ENCODE results near the gene CRYZ.

- TF ChIP-seq REST (IDR thresholded peaks at IDR 0.05; ENCODE audit: insufficient read depth in 1 of 2, low read depth in 2 of 2, low read length in 2 of 2) = no peak
- no peak for TF ChIP-seq TAF1 (IDR thresholded peaks at IDR 0.05; ENCODE audit: borderline replicate concordance, insufficient read depth, low read length)
- TF ChIP-seq POLR2AphosphoS5 (IDR thresholded peaks at IDR 0.05; ENCODE audit: low read depth, low read length) = no peak
Measured at GRCh38 chr1:74690364-74690696, 42.5 kb downstream of the CRYZ start.

Measured in PFSK-1 (cell line).